Stimulated activated CD4-positive, alpha-beta T cell treated with anti-CD3 and anti-CD28 coated beads, Interleukin-1b, Interleukin-23, amount 100 ng/mL, for 48 hours (primary cell): ENCODE results near the gene SENP8.
"Not testable (repeated sequence)": the region's sequence is repeated elsewhere in the genome, so short reads cannot be mapped to it uniquely, and the experiment has no call there.

ENCODE experiments used
- DNase-seq: peaks from one replicate; pipeline ENCODE4 v3.0.0-alpha.2; 2020

The SENP8 gene

GRCh38 chr15:72118017-72118978 is at the start of gene SENP8, which contains the start of gene MYO9A:
Gene SENP8, plus strand, starts transcription at chr15:72118403. Its CDS starts 21,221 bp downstream, at chr15:72139624.
Gene MYO9A, minus strand, starts transcription at chr15:72118150. Its CDS starts 71,587 bp downstream, at chr15:72046563.
- DNase-seq = peak; percentile 99

GRCh38 chr15:72068856-72069255 is 49.3 kb upstream of the SENP8 start:
- DNase-seq = no peak

GRCh38 chr15:72070817-72071447 is 47.3 kb upstream of the SENP8 start:
- DNase-seq = no peak

- not testable (repeated sequence) for DNase-seq
These were observed 46.8 kb upstream of the SENP8 start for GRCh38 chr15:72071448-72071825.

GRCh38 chr15:72074335-72075060 is 43.7 kb upstream of the SENP8 start:
- DNase-seq = no peak

GRCh38 chr15:72077950-72078349 is 40.3 kb upstream of the SENP8 start:
- DNase-seq = no peak

- no peak for DNase-seq
These were observed 39.3 kb upstream of the SENP8 start for GRCh38 chr15:72078887-72079286.

- DNase-seq = no peak
These were observed 36.0 kb upstream of the SENP8 start for GRCh38 chr15:72082176-72082575.

- DNase-seq = no peak
These were observed 32.0 kb upstream of the SENP8 start for GRCh38 chr15:72086010-72086697.

- DNase-seq = no peak
These were observed 31.1 kb upstream of the SENP8 start for GRCh38 chr15:72086920-72087648.

GRCh38 chr15:72092006-72092405 is 26.2 kb upstream of the SENP8 start:
- no peak for DNase-seq

- no peak for DNase-seq
These were observed 25.5 kb upstream of the SENP8 start for GRCh38 chr15:72092691-72093090.

GRCh38 chr15:72096796-72097195 is 21.4 kb upstream of the SENP8 start:
- DNase-seq = no peak

GRCh38 chr15:72098040-72098439 is 20.2 kb upstream of the SENP8 start:
- DNase-seq = no peak

- DNase-seq = no peak
These were observed 19.0 kb upstream of the SENP8 start for GRCh38 chr15:72099155-72099554.

GRCh38 chr15:72100551-72100950 is 17.7 kb upstream of the SENP8 start:
- DNase-seq = not testable (repeated sequence)

GRCh38 chr15:72105111-72105510 is 13.1 kb upstream of the SENP8 start:
- DNase-seq = no peak

- DNase-seq = no peak
These were observed 12.1 kb upstream of the SENP8 start for GRCh38 chr15:72106068-72106467.

GRCh38 chr15:72110355-72110754 is 7.8 kb upstream of the SENP8 start:
- DNase-seq = no peak

- DNase-seq = no peak
These were observed 6.1 kb upstream of the SENP8 start for GRCh38 chr15:72112116-72112515.

- no peak for DNase-seq
These were observed 5.4 kb upstream of the SENP8 start for GRCh38 chr15:72112805-72113204.
